H9 (cell line): ENCODE results near the gene KLHL7. TPM values are rescaled to one million over a fixed set of nuclear protein-coding genes. Genes with fewer than 3 reads are reported as not detected.

Experiments
- DNase-seq: peaks from one replicate; pipeline ENCODE4 v3.0.0-alpha.2; 2017
- H2AFZ ChIP-seq: one replicate; pipeline ENCODE4 v1.6.1; 2013; ENCODE audit warnings: mild to moderate bottlenecking, low read length, control low read depth, moderate library complexity
- H2AK5ac ChIP-seq: 2 replicates; pipeline ENCODE4 v1.6.1; 2013; ENCODE audit warnings: low read length, control low read depth, mixed read lengths; ENCODE audit not compliant: insufficient read length
- H2BK120ac ChIP-seq: one replicate; pipeline ENCODE4 v1.6.1; 2013; ENCODE audit warnings: low read depth, mild to moderate bottlenecking, low read length, control low read depth, inconsistent platforms; ENCODE audit not compliant: poor library complexity, severe bottlenecking
- H2BK12ac ChIP-seq: 2 replicates; pipeline ENCODE4 v1.6.1; 2013; ENCODE audit warnings: low read length, control low read depth, mixed read lengths, low read depth; ENCODE audit not compliant: insufficient read length
- H2BK15ac ChIP-seq: 2 replicates; pipeline ENCODE4 v1.6.1; 2013; ENCODE audit warnings: low read depth, low read length, control low read depth
- H2BK20ac ChIP-seq: one replicate; pipeline ENCODE4 v1.6.1; 2013; ENCODE audit warnings: low read depth, mild to moderate bottlenecking, low read length, control low read depth, inconsistent platforms; ENCODE audit not compliant: poor library complexity, severe bottlenecking
- H2BK5ac ChIP-seq: 2 replicates; pipeline ENCODE4 v1.6.1; 2013; ENCODE audit warnings: low read length, control low read depth, mixed read lengths; ENCODE audit not compliant: insufficient read length
- H3K14ac ChIP-seq: 2 replicates; pipeline ENCODE4 v1.6.1; 2013; ENCODE audit warnings: low read length, control low read depth; ENCODE audit not compliant: insufficient read depth
- H3K18ac ChIP-seq: 2 replicates; pipeline ENCODE4 v1.6.1; 2013; ENCODE audit warnings: low read depth, mild to moderate bottlenecking, mixed read lengths, low read length, control low read depth; ENCODE audit not compliant: insufficient read length
- H3K23ac ChIP-seq: 2 replicates; pipeline ENCODE4 v1.6.1; 2013; ENCODE audit warnings: low read length, control low read depth, mixed read lengths, low read depth; ENCODE audit not compliant: insufficient read length
- H3K23me2 ChIP-seq: 2 replicates; pipeline ENCODE4 v1.6.1; 2013; ENCODE audit warnings: low read depth, mild to moderate bottlenecking, mixed read lengths, low read length, control low read depth; ENCODE audit not compliant: insufficient read length, poor library complexity, severe bottlenecking
- H3K27ac ChIP-seq: 2 replicates; pipeline ENCODE4 v1.5.1; 2013; ENCODE audit warnings: low read length, control low read depth, mixed read lengths, low read depth; ENCODE audit not compliant: insufficient read length
- H3K27me3 ChIP-seq: 2 replicates; pipeline ENCODE4 v1.6.1; 2013; ENCODE audit warnings: low read length, control low read depth, inconsistent platforms; ENCODE audit not compliant: insufficient read depth
- H3K4ac ChIP-seq: 2 replicates; pipeline ENCODE4 v1.6.1; 2013; ENCODE audit warnings: low read depth, mild to moderate bottlenecking, control low read depth, inconsistent platforms, low read length, moderate library complexity
- H3K4me1 ChIP-seq: 2 replicates; pipeline ENCODE4 v1.6.1; 2013; ENCODE audit warnings: low read length, control low read depth, inconsistent platforms; ENCODE audit not compliant: insufficient read depth
- H3K4me2 ChIP-seq: 2 replicates; pipeline ENCODE4 v1.6.1; 2013; ENCODE audit warnings: low read length, control low read depth, mixed read lengths; ENCODE audit not compliant: insufficient read length, insufficient read depth
- H3K56ac ChIP-seq: 2 replicates; pipeline ENCODE4 v1.6.1; 2013; ENCODE audit warnings: low read depth, mild to moderate bottlenecking, mixed read lengths, low read length, control low read depth; ENCODE audit not compliant: insufficient read length
- H3K79me1 ChIP-seq: 2 replicates; pipeline ENCODE4 v1.6.1; 2013; ENCODE audit warnings: low read depth, mild to moderate bottlenecking, moderate library complexity, low read length, control low read depth, inconsistent platforms; ENCODE audit not compliant: insufficient read depth, poor library complexity, severe bottlenecking
- H3K79me2 ChIP-seq: 2 replicates; pipeline ENCODE4 v1.6.1; 2013; ENCODE audit warnings: low read length, control low read depth, inconsistent platforms; ENCODE audit not compliant: insufficient read depth
- H3K9ac ChIP-seq: 2 replicates; pipeline ENCODE4 v1.6.1; 2013; ENCODE audit warnings: low read length, control low read depth, mixed read lengths; ENCODE audit not compliant: insufficient read length; ENCODE audit errors: extremely low read depth
- H3K9me3 ChIP-seq: one replicate; pipeline ENCODE4 v1.6.1; 2013; ENCODE audit warnings: low read depth, low read length, inconsistent platforms; ENCODE audit not compliant: control insufficient read depth
- H3T11ph ChIP-seq: one replicate; pipeline ENCODE4 v1.6.1; 2013; ENCODE audit warnings: mild to moderate bottlenecking, low read length, control low read depth, inconsistent platforms
- H4K20me1 ChIP-seq: one replicate; pipeline ENCODE4 v1.6.1; 2013; ENCODE audit not compliant: control insufficient read depth, insufficient read length, insufficient read depth
- H4K5ac ChIP-seq: 2 replicates; pipeline ENCODE4 v1.6.1; 2013; ENCODE audit warnings: low read depth, mild to moderate bottlenecking, mixed read lengths, low read length, control low read depth; ENCODE audit not compliant: insufficient read length
- H4K8ac ChIP-seq: replicated peaks from 2 replicates; pipeline ENCODE4 v1.6.1; 2013; ENCODE audit warnings: low read length, control low read depth, mixed read lengths, low read depth; ENCODE audit not compliant: insufficient read length
- H4K91ac ChIP-seq: 2 replicates; pipeline ENCODE4 v1.6.1; 2013; ENCODE audit warnings: low read depth, mild to moderate bottlenecking, moderate library complexity, mixed read lengths, low read length, control low read depth; ENCODE audit not compliant: insufficient read length
- H3K27ac Mint-ChIP-seq, 3 experiments: 2 replicates in 2 of 3; 3 replicates in 1 of 3; pipeline ENCODE4 v1.8.0; 2020 to 2021; ENCODE audit warnings: mixed read lengths in 3 of 3, mild to moderate bottlenecking in 1 of 3, moderate library complexity in 1 of 3
- H3K27me3 Mint-ChIP-seq: 2 replicates; pipeline ENCODE4 v1.8.0; 2021; ENCODE audit warnings: low read depth, mild to moderate bottlenecking, moderate library complexity, mixed read lengths
- H3K36me3 Mint-ChIP-seq, 3 experiments: 2 replicates in 2 of 3; 3 replicates in 1 of 3; pipeline ENCODE4 v1.8.0; 2020 to 2021; ENCODE audit warnings: low read depth in 3 of 3, mixed read lengths in 3 of 3; ENCODE audit not compliant: insufficient read depth in 1 of 3
- H3K4me1 Mint-ChIP-seq, 2 experiments: 2 replicates each; pipeline ENCODE4 v1.8.0; 2020; ENCODE audit warnings: mixed read lengths in 2 of 2
- H3K4me3 Mint-ChIP-seq, 2 experiments: 2 replicates in 1 of 2; 3 replicates in 1 of 2; pipeline ENCODE4 v1.8.0; 2020 to 2021; ENCODE audit warnings: mild to moderate bottlenecking in 2 of 2, mixed read lengths in 2 of 2, moderate library complexity in 1 of 2
- H3K9me3 Mint-ChIP-seq, 2 experiments: 2 replicates in 1 of 2; 3 replicates in 1 of 2; pipeline ENCODE4 v1.8.0; 2020; ENCODE audit warnings: mild to moderate bottlenecking in 2 of 2, mixed read lengths in 2 of 2, moderate library complexity in 1 of 2
- WGBS: extraction: QIAGEN DNeasy Blood & Tissue Kit; methylation state at CpG from one replicate; pipeline ENCODE4 v1.1.7; 2013; ENCODE audit warnings: missing lambda C conversion rate, low lambda C conversion rate, mixed read lengths; ENCODE audit not compliant: insufficient read length; ENCODE audit errors: extremely low coverage; 5-methylcytosine and 5-hydroxymethylcytosine counted together
- total RNA-seq: library from RNA; stranded (reverse); gene quantifications from 2 replicates; pipeline ENCODE4 v1.2.1, GENCODE V29; 2021
- TF ChIP-seq, protein P1 (sequence below): fragments of 200-600 bp; sonication (generic); conservative IDR thresholded peaks from 3 replicates; pipeline ENCODE4 v1.8.0; 2021; ENCODE audit warnings: antibody characterized with exemption, mild to moderate bottlenecking

Gene KLHL7
- total RNA-seq, 1 experiment from 2014 or later: 56.7 TPM

DNA sequence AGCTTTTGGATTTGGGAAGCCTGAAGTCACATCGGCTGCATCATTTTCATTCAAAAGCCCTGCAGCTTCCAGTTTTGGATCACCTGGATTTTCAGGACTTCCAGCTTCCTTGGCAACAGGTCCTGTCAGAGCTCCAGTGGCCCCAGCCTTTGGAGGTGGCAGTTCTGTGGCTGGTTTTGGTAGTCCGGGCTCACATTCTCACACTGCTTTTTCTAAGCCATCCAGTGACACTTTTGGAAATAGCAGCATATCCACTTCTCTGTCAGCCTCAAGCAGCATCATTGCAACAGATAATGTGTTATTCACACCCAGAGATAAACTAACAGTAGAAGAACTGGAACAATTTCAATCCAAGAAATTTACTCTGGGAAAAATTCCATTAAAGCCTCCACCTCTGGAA lies 94.7 kb downstream of the KLHL7 start:
- Histone ChIP-seq H3K4ac (no peak overlapping the region), H3K4me1 (no peaks in the 10 kb centered on the region), H3K27me3 (no peaks in the 10 kb centered on the region), H3K79me2 (no peaks in the 10 kb centered on the region), H3K56ac (no peak overlapping the region), H2BK20ac (no peak overlapping the region), H3K14ac (no peak overlapping the region), H4K20me1 (no peaks in the 10 kb centered on the region), H3K23ac (no peak overlapping the region), H4K5ac (no peak overlapping the region), H3K18ac (no peak overlapping the region), H2BK15ac (no peak overlapping the region), H3T11ph (no peak overlapping the region), H3K4me2 (no peak overlapping the region), H3K27ac (no peak overlapping the region), H3K9ac (no peak overlapping the region), H3K23me2 (no peaks in the 10 kb centered on the region), H2AFZ (no peak overlapping the region), H2BK5ac (no peak overlapping the region), H3K79me1 (no peaks in the 10 kb centered on the region), H4K8ac (no peak overlapping the region), H2BK120ac (no peak overlapping the region), H4K91ac (no peak overlapping the region), H3K9me3 (no peaks in the 10 kb centered on the region), H2AK5ac (no peak overlapping the region), H2BK12ac (no peak overlapping the region)
- WGBS: no CpG with 5 or more reads among the region's 2 CpGs
- H3K9me3 Mint-ChIP-seq: no peaks in the 10 kb centered on the region; a peak in 1 of 5 replicates
- no peaks in the 10 kb centered on the region for H3K27me3 Mint-ChIP-seq
- DNase-seq: no peak
- no peaks in the 10 kb centered on the region for H3K4me1 Mint-ChIP-seq
- TF ChIP-seq, protein P1, sequence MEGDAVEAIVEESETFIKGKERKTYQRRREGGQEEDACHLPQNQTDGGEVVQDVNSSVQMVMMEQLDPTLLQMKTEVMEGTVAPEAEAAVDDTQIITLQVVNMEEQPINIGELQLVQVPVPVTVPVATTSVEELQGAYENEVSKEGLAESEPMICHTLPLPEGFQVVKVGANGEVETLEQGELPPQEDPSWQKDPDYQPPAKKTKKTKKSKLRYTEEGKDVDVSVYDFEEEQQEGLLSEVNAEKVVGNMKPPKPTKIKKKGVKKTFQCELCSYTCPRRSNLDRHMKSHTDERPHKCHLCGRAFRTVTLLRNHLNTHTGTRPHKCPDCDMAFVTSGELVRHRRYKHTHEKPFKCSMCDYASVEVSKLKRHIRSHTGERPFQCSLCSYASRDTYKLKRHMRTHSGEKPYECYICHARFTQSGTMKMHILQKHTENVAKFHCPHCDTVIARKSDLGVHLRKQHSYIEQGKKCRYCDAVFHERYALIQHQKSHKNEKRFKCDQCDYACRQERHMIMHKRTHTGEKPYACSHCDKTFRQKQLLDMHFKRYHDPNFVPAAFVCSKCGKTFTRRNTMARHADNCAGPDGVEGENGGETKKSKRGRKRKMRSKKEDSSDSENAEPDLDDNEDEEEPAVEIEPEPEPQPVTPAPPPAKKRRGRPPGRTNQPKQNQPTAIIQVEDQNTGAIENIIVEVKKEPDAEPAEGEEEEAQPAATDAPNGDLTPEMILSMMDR: no peak
- peaks cover 35 to 54% (median 51%) of the 10 kb centered on the region in 3 experiments; a peak in 6 of 7 replicates for H3K36me3 Mint-ChIP-seq
- H3K27ac Mint-ChIP-seq: no peak overlapping the region
- H3K4me3 Mint-ChIP-seq: no peak overlapping the region
